PC-3 (cell line): ENCODE data around the gene UMPS. TPM values are rescaled to one million over a fixed set of nuclear protein-coding genes. Genes with fewer than 3 reads are reported as not detected.

Experiments
- ATAC-seq: fragments of 200-7000 bp; cut with Tn5 transposase; 2 replicates; pipeline ENCODE4 v1.9.1; 2020; ENCODE audit warnings: mild to moderate bottlenecking, moderate library complexity
- BruUV-seq: library from RNA; stranded (reverse); fragments of 400-500 nt; replicated peaks from 2 replicates; lab custom pipeline; 2021; lab: Mats Ljungman, UMichigan
- CTCF ChIA-PET: fragments of 300-600 bp; sonication (Branson Sonifier 250); formaldehyde crosslinking; loops from one replicate; lab custom pipeline; 2022; ENCODE audit warnings: antibody characterized with exemption; lab: Charles Lee
- POLR2A ChIA-PET: fragments of 300-600 bp; sonication (Branson Sonifier 250); formaldehyde crosslinking; loops from one replicate; lab custom pipeline; 2022; ENCODE audit warnings: antibody characterized with exemption; ENCODE audit not compliant: unreplicated experiment; lab: Charles Lee
- DNase-seq: peaks from one replicate; pipeline ENCODE4 v3.0.0-alpha.2; 2015
- H2AFZ ChIP-seq: fragments of 300-600 bp; sonication (generic); 2 replicates; pipeline ENCODE4 v1.6.0; 2016; ENCODE audit warnings: antibody characterized with exemption, low read length
- H3F3A ChIP-seq: fragments of 300-600 bp; sonication (generic); one replicate; pipeline ENCODE4 v1.6.0; 2017; ENCODE audit warnings: antibody characterized with exemption, low read length, control low read depth, mild to moderate bottlenecking; ENCODE audit not compliant: unreplicated experiment
- H3K27ac ChIP-seq: fragments of 300-600 bp; sonication (generic); 2 replicates; pipeline ENCODE4 v1.5.1; 2016; ENCODE audit warnings: mild to moderate bottlenecking, low read length
- H3K27me3 ChIP-seq: fragments of 300-600 bp; sonication (generic); 2 replicates; pipeline ENCODE4 v1.6.1; 2016; ENCODE audit warnings: low read length, mixed read lengths
- H3K36me3 ChIP-seq: fragments of 300-600 bp; sonication (generic); 2 replicates; pipeline ENCODE4 v1.6.1; 2016; ENCODE audit warnings: low read depth, mixed run types, low read length, mixed read lengths
- H3K4me1 ChIP-seq: fragments of 300-600 bp; sonication (generic); 2 replicates; pipeline ENCODE4 v1.5.1; 2016; ENCODE audit warnings: low read length; ENCODE audit not compliant: insufficient read depth
- H3K4me2 ChIP-seq: fragments of 300-600 bp; sonication (generic); 2 replicates; pipeline ENCODE4 v1.6.0; 2016; ENCODE audit warnings: low read length
- H3K4me3 ChIP-seq: fragments of 300-600 bp; sonication (generic); 2 replicates; pipeline ENCODE4 v1.5.1; 2016; ENCODE audit warnings: mild to moderate bottlenecking, low read length, mixed read lengths
- H3K79me2 ChIP-seq: fragments of 300-600 bp; sonication (generic); 2 replicates; pipeline ENCODE4 v1.6.1; 2017; ENCODE audit warnings: low read length, mixed read lengths
- H3K9ac ChIP-seq: fragments of 300-600 bp; sonication (generic); 2 replicates; pipeline ENCODE4 v1.6.0; 2016; ENCODE audit warnings: mild to moderate bottlenecking, low read length
- H3K9me2 ChIP-seq: fragments of 300-600 bp; sonication (generic); replicated peaks from 2 replicates; pipeline ENCODE4 v1.6.1; 2016; ENCODE audit warnings: mixed run types, low read length, mixed read lengths
- H3K9me3 ChIP-seq: fragments of 300-600 bp; sonication (generic); 2 replicates; pipeline ENCODE4 v1.6.1; 2016; ENCODE audit warnings: low read length, mixed read lengths
- H4K20me1 ChIP-seq: fragments of 300-600 bp; sonication (generic); 2 replicates; pipeline ENCODE4 v1.6.1; 2016; ENCODE audit warnings: low read length, mixed read lengths
- CTCF ChIP-seq: fragments of 300-600 bp; sonication (generic); conservative IDR thresholded peaks from 2 replicates; pipeline ENCODE4 v1.5.1; 2017; ENCODE audit warnings: antibody characterized with exemption, low read depth, mild to moderate bottlenecking, low read length
- EZH2 ChIP-seq: fragments of 300-600 bp; sonication (generic); IDR thresholded peaks from one replicate; pipeline ENCODE4 v1.6.1; 2017; ENCODE audit warnings: antibody characterized with exemption, mild to moderate bottlenecking, low read length; ENCODE audit not compliant: unreplicated experiment
- EZH2phosphoT487 ChIP-seq: fragments of 300-600 bp; sonication (generic); IDR thresholded peaks from 2 replicates; pipeline ENCODE4 v1.6.1; 2018; ENCODE audit warnings: mild to moderate bottlenecking, antibody characterized with exemption, low read length, borderline replicate concordance
- intact Hi-C: fragments of 100-400 bp; cut with micrococcal nuclease; formaldehyde crosslinking; loops from 2 replicates; pipeline ENCODE4 v1.9.0; 2023
- total RNA-seq: library from RNA; depleted of rRNA; stranded (reverse); fragments of >200 nt; gene quantifications from 2 replicates; pipeline ENCODE4 v1.2.3, GENCODE V29; 2014

The UMPS gene
- total RNA-seq, 1 experiment from 2014 or later = 38.4 TPM

- H3K4me2 ChIP-seq = no peak overlapping the region
- no peak overlapping the region for H3K27ac ChIP-seq
- ATAC-seq = no peak
- H4K20me1 ChIP-seq = no peaks in the 10 kb centered on the region
- no peak for TF ChIP-seq EZH2
- no peak for TF ChIP-seq CTCF
- TF ChIP-seq EZH2phosphoT487 = no peak
- H2AFZ ChIP-seq = no peak overlapping the region
- no peak for DNase-seq
- no peaks in the 10 kb centered on the region for H3K79me2 ChIP-seq
- POLR2A ChIA-PET = no interaction called here
- intact Hi-C loops = no loop called here
- peaks cover 6% of the 10 kb centered on the region; the same call in 1 of the 2 replicates for H3K4me1 ChIP-seq
- no peak overlapping the region for H3K4me3 ChIP-seq
- H3K36me3 ChIP-seq = no peaks in the 10 kb centered on the region
- CTCF ChIA-PET = no interaction called here
- H3F3A ChIP-seq = no peaks in the 10 kb centered on the region
- no peaks in the 10 kb centered on the region for H3K9me2 ChIP-seq
- no peaks in the 10 kb centered on the region for H3K9me3 ChIP-seq
- no peak overlapping the region for H3K9ac ChIP-seq
- BruUV-seq = no TSS peak
- H3K27me3 ChIP-seq = no peaks in the 10 kb centered on the region
Measured at GRCh38 chr3:124775877-124776276, 45.6 kb downstream of the UMPS start.

DNA sequence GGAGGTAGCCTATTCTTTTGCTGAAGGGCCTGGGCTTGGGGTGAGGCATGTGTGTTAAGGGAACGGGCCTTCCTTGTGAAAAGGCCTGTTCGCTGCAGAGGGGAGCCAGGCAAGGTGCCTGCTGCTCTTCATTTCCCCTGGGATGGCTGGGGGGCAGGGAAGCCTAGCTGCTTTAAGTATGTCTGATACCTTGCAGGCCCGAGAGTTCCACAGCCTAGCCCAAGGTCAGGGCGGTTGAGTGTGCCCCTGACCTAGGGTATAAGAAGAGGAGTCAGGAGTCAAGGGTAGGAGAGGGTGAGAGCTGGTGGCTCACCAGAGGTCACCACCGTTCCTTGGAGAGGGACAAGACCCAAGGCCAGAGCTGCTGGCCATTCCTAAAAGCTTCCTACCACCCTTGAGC is 46.6 kb downstream of the UMPS start:
- H4K20me1 ChIP-seq = no peaks in the 10 kb centered on the region
- intact Hi-C loops = no loop called here
- no peak overlapping the region for H3K9ac ChIP-seq
- no TSS peak for BruUV-seq
- TF ChIP-seq EZH2phosphoT487 = no peak
- TF ChIP-seq EZH2 = no peak
- TF ChIP-seq CTCF = no peak
- no peaks in the 10 kb centered on the region for H3F3A ChIP-seq
- ChIA-PET CTCF (no interaction called here), POLR2A (no interaction called here)
- H3K4me3 ChIP-seq = no peak overlapping the region
- no peak overlapping the region for H2AFZ ChIP-seq
- no peak for ATAC-seq
- H3K27ac ChIP-seq = no peak overlapping the region
- H3K9me2 ChIP-seq = no peaks in the 10 kb centered on the region
- H3K79me2 ChIP-seq = no peaks in the 10 kb centered on the region
- DNase-seq = no peak
- H3K4me2 ChIP-seq = no peak overlapping the region
- no peaks in the 10 kb centered on the region for H3K27me3 ChIP-seq
- H3K36me3 ChIP-seq = no peaks in the 10 kb centered on the region
- H3K9me3 ChIP-seq = no peaks in the 10 kb centered on the region
- H3K4me1 ChIP-seq = peaks cover 6% of the 10 kb centered on the region; the same call in 1 of the 2 replicates

DNA sequence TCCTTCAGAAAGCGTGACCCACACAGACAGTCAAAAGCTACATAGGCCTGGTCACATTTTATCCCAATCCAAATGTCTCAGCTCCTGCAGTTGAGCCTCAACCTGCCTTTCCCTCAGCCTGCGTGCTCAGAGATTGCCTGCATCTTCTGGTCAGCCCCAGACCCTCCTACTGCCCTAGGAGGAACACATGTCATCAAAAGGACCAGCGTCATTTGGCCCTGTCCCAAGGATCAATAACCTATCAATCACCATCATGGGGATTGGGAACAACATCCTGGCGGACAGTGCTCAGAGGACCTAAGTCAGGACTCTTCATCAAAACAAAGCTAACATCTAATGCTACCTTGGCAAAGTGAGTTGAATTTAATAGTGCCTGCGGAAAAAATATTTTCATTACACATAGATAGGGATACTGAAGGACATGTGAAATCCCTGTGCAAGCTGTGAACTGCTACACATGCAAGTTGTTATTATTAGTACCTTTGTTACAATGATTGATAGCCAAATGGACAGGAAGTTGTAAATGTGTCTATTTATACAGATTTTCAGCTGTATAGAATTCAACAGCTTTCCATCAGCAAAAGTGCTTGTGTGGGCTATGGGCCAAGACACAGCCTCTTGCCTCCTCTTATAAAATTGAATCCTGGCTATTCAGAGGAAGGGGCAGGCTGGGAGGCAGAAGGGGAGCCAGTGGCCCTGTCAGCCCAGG is 47.7 kb downstream of the UMPS start:
- POLR2A ChIA-PET = no interaction called here
- no peak overlapping the region for H3K27ac ChIP-seq

More for the DNA sequence above, 47.7 kb downstream of the UMPS start:
- BruUV-seq = no TSS peak
- TF ChIP-seq EZH2 (no peak), CTCF (no peak), EZH2phosphoT487 (no peak)
- H2AFZ ChIP-seq = no peak overlapping the region
- no peaks in the 10 kb centered on the region for H3F3A ChIP-seq
- no peaks in the 10 kb centered on the region for H3K9me3 ChIP-seq
- no peaks in the 10 kb centered on the region for H3K27me3 ChIP-seq
- H3K9me2 ChIP-seq = no peaks in the 10 kb centered on the region
- DNase-seq (no peak), ATAC-seq (no peak)
- no peaks in the 10 kb centered on the region for H4K20me1 ChIP-seq
- no peak overlapping the region for H3K4me2 ChIP-seq
- H3K36me3 ChIP-seq = no peaks in the 10 kb centered on the region
- CTCF ChIA-PET = no interaction called here
- intact Hi-C loops = no loop called here
- H3K4me1 ChIP-seq = peaks cover 6% of the 10 kb centered on the region; the same call in 1 of the 2 replicates
- H3K9ac ChIP-seq = no peak overlapping the region
- no peak overlapping the region for H3K4me3 ChIP-seq
- H3K79me2 ChIP-seq = no peaks in the 10 kb centered on the region
